ENCODE results near the gene MEAF6.

DNA sequence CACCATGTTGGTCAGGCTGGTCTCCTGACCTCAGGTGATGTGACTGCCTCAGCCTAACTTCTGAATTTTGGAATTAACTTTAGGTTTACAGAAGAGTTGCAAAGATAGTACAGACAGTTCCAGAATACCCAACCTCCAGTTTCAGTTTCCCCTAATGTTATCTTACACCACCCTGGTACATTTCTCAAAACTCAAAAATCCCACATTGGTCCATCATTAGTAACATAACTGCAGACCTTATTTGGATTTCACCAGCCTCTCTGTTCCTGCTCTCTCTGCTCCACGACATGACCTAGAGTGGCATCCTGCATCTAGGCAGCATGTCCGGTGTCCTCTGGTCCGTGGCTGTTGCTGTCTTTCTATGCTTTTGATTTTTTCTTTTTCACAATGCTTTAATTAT is 45.2 kb downstream of the MEAF6 start:
- TF ChIP-seq POLR2A (IDR thresholded peaks at IDR 0.05): no peak
- TF ChIP-seq, protein P1, sequence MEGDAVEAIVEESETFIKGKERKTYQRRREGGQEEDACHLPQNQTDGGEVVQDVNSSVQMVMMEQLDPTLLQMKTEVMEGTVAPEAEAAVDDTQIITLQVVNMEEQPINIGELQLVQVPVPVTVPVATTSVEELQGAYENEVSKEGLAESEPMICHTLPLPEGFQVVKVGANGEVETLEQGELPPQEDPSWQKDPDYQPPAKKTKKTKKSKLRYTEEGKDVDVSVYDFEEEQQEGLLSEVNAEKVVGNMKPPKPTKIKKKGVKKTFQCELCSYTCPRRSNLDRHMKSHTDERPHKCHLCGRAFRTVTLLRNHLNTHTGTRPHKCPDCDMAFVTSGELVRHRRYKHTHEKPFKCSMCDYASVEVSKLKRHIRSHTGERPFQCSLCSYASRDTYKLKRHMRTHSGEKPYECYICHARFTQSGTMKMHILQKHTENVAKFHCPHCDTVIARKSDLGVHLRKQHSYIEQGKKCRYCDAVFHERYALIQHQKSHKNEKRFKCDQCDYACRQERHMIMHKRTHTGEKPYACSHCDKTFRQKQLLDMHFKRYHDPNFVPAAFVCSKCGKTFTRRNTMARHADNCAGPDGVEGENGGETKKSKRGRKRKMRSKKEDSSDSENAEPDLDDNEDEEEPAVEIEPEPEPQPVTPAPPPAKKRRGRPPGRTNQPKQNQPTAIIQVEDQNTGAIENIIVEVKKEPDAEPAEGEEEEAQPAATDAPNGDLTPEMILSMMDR (IDR thresholded peaks at IDR 0.05): no peak
- TF ChIP-seq POLR2AphosphoS5 (IDR thresholded peaks at IDR 0.05): no peak

Measured in suprapubic skin (tissue), 4 donors.